ENCODE results near the gene RTN4R.

Gene RTN4R

DNA sequence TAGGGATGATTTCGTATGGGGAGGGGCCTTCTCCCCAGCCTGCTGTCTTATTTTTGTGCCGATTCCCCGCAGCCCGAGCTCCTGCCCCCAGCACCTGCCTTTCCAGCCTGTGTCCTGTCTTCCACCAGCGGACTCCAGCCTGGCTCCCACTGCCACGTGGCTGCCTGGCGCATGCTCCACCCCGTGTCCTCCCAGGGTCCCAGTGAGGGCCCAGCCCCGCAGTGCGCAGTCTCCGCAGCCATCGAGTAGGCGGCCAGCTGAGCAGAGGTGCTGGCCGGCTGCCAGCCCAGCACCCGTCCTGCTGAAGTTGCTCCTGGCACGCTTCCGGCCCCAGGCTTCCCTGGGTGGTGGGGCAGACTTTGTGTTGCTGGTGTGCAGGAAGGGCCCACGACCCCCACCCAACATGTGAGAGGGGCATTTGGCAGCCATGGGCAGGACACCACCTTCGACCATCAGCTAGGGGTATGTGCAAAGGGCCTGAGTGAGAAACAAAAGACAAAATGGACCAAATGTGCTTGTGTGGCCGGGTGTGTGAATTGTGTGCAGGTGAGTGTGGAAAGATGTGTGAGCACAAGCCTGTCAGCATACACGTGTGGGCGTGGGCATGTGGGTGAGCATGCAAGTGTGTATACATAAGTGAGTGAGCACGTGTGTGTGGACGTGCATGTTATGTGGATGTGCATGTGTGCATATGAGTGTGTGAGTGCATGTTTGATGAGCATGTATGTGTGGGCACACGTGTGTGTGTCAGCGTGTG lies 55.9 kb downstream of the RTN4R start:
- DNase-seq: no peak

DNA sequence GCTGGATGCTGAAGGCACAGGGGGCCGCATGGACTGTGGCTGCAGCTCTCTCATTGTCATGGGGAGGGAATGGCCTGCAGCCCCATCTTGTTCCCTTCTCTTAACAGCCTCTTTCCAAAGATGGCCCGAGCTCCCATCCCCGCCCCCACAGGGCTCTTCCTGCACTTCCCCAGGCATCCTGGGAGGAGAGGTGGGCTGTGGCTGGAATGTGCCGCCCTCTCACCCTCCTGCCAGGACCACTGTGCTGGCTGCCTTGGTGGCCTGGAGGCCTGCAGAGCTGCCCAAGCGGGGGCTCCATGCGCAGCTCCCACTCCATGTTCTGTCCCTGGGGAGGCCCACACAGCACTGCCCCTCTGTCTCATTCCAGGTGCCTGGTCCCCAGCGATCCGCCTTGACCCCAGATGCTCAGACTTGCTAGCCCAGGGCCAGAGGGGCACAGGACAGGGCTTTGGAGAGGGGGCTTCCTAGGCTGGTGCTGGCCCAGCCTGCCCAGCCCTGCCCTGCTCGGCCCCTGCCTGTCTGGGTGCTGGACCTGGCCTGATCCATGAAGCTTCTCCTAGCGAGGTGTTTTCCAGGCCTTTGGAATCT lies 56.6 kb downstream of the RTN4R start:
- DNase-seq: no peak

- DNase-seq: no peak
These were observed 57.6 kb downstream of the RTN4R start for GRCh38 chr22:20210473-20211059.

GRCh38 chr22:20209761-20210250 lies 58.3 kb downstream of the RTN4R start:
- DNase-seq: no peak

DNA sequence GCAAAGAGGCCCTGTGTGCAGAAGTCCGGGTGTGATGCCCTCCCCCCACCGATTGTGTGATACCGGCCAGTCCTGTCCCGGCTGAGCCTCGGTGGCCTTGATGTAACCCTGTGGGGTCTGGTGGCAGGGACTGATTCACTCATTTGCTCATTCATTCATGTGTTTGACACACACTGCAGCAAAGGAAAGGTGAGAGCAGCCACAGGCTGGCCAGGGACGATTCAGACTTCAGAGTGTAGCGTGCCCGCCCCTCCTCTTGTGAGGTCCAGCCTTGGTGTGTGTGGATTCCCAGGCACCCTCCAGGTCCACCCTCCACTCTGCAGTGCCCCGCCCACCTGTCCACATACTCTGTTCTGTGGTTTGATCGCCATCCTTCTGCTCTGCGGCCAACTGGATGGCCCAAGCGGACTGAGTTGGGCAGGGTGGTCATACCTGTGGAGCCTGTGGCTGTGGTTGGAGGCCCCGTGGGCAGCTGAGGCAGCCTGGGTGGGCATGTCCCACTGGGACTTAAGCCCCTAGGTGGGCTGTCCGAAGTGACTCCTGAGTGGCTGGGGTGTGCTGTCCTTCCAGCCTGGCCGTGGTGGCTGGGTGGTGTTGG lies 59.3 kb downstream of the RTN4R start:
- DNase-seq: no peak

- DNase-seq: no peak
These were observed 60.7 kb downstream of the RTN4R start for GRCh38 chr22:20207277-20208025.

- no peak for DNase-seq
These were observed 61.4 kb downstream of the RTN4R start for GRCh38 chr22:20206709-20207215.

GRCh38 chr22:20205964-20206708 lies 62.0 kb downstream of the RTN4R start:
- DNase-seq: peak; percentile 71

- DNase-seq: peak; percentile 10
These were observed 62.6 kb downstream of the RTN4R start for GRCh38 chr22:20205464-20205963.

DNA sequence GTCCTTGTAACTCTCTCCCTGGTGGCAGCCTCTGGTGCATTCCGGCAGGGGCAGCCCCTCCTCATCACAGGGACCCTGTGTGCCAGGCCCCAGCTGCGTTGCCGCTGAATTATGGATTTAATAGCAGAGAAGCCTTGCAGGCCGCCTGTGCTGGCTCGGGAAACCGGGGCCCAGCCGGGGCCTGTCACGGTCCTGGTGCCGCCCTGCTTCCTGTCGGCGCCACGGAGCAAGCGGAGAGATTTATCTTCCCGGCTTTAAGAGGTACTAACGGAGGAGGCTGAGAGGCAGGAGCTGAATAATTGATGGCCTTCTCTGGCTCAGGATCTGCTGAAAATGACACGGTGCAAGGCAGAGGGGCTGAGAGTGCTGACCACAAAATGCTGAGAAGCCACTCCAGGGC lies 63.3 kb downstream of the RTN4R start:
- no peak for DNase-seq

DNA sequence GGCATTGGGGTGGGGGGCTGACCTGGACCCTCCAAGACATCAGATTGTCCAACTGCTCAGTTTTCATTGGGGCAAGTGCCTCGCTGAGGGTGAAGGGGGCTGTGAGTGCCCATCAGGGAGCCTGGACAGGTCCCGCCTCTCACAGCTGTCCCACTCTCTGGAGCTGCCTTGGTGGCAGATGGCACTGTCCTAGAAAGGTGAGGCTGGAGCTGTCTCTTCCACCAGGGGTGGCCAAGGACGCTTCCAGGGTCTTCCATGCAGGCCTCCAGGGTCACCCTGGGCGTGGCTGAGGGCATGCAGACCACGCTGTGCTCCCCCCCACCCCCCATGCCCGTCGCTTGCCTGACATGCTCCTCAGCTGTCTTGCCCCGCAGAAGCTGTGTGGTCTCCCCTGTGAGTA lies 63.8 kb downstream of the RTN4R start:
- no peak for DNase-seq

DNA sequence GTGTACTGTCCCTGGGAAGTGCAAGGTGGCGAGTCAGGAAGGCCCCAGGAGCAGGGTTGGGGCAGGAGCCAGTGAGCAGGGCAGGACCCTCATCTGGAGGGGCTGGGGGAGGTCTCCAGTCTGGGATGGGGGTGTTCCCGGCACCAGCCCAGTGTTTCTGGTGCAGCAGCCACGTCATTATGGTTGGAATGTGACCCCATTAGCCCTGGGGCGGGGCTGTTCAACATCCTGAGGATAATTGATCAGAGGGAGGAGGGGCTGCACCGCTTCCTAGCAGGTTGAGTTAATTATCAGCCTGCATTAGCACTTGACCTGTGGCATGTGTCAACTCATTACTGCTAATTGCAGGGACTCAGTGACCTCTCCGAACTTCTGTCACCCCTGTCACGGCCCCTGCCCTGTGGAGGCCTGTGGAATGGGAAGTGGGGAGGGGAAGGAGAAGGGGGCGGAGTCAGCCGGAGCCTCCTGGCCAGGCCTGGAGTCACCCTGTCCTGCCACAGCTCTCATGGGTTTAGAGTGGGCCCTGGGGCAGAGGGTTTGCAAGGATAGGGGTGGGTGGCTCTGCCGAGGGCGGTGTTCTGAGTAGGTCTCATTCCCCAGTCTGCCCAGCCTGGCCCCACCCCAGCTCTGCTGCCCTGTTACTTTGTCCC lies 64.4 kb downstream of the RTN4R start:
- DNase-seq: no peak

DNA sequence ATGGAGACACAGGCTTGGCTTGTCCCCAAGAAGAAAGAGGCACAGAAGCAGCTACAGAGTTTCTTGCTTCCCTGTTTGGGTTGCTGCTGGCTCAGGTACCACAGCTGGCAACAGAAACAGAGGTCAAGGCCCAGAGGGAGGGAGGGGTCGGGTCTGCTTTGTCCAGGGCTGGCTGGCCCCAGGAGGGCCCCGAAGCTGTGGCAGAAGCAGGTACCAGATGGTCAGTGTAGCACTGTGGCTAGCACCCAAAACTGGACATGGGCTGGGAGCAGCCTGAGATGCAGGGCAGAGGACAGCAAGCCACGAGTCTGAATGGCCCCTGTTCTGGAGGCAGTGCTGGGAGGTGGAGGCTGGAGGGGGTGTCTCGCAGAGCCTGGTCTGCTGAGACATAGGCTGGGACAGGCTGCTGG lies 65.0 kb downstream of the RTN4R start:
- no peak for DNase-seq

- no peak for DNase-seq
These were observed 66.2 kb downstream of the RTN4R start for GRCh38 chr22:20201837-20202392.

DNA sequence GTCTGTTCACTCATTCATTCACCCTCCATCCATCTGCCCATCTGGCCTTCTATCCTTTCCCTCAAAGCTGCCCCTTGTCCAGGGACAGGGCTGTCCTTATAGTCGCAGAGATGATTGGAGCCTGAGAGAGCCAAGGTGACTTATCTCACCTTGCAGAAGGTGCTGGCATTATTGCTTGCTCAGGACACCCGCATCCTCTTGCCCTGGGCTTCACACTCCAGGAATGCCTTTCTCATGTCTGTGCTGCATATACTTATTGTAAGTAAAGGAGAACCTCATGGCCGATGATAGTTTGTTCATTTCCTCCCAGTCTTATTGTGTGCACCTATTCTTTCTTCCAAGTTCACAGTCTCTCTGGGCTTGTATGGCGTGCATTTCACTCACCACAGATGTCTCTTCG lies 68.2 kb downstream of the RTN4R start:
- DNase-seq: no peak

DNA sequence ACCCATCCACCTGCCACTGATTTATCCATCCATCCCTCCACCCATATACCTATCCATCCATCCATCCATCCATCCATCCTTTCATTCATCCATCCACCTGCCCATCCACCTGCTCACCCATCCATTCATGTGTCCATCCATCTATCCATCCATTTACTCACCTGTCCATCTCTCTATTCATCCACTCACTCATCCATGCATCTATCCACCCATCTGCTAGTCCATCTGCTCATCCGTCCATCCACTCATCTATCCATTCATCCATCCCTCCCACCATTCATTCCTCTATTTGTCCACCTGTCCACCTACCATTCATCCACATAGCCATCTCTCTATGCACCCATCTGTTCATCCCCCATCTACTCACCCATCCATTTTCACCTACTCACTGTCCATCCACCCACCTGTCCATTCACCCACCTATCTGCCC lies 68.7 kb downstream of the RTN4R start:
- no peak for DNase-seq

DNA sequence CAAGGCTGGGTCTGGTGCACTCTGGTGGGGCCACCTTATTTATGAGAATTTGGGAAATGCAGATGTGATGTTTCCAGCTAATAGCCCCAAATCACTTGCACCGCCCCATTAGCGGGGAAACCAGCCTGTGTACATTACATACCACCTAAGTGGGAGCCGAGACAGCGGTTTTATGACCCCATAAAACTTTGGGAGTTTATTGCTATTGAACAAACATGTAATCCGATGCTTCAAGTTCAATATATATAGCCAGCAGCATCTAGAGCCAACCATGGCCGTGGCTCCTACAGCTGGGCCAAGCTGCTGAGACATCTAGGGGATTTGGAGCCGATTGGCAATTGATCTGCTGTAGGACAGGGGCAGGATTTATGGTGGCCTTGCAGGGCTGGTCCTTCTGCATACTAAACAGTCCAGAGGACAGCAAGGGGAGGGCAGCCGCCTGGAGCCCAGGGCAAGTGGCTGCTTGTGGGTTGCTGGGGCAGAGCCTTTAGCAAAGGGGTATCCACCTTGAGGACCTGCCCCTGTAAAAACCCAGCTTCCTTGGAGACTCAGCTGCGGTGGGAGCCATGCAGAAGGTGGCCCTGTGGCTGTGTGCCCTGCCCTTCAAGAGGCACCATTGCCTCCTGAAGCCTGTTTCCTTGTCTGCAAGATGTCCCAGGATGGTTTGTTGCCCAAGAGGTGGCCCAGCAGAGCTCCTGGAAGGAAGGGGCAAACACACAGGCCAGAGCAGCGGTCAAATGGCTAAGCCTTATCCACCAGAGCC lies 69.4 kb downstream of the RTN4R start:
- DNase-seq: no peak

DNA sequence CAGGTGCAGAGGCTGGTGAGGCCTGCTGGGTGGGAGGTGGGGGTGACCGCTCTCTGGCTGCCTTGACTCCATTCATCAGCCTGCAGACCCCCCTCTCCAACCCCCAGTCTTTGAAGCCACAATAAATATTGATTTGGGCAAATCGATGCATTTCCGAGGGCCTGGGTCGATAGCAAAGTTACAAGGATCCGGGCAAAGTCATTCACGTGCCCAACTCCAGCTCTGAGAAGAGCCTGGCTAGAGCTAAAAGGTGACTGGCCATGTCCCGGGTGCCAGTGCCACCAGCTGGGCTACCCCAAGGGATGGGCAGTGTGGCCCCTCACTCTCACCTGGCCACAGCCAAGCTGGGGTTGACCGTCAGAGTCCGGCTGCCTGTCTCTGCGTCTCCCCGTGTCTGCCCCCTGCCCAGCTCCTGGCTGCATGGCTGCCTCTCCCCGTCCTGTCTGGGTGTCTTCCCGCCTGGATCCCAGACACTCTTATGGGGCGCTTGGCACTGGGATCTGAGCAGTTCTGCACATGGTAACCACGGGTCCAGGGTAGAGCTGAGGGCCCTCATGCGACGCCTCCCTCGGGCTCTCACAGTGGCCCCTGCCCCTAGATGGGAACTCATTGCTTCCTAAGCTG lies 70.6 kb downstream of the RTN4R start:
- no peak for DNase-seq

DNA sequence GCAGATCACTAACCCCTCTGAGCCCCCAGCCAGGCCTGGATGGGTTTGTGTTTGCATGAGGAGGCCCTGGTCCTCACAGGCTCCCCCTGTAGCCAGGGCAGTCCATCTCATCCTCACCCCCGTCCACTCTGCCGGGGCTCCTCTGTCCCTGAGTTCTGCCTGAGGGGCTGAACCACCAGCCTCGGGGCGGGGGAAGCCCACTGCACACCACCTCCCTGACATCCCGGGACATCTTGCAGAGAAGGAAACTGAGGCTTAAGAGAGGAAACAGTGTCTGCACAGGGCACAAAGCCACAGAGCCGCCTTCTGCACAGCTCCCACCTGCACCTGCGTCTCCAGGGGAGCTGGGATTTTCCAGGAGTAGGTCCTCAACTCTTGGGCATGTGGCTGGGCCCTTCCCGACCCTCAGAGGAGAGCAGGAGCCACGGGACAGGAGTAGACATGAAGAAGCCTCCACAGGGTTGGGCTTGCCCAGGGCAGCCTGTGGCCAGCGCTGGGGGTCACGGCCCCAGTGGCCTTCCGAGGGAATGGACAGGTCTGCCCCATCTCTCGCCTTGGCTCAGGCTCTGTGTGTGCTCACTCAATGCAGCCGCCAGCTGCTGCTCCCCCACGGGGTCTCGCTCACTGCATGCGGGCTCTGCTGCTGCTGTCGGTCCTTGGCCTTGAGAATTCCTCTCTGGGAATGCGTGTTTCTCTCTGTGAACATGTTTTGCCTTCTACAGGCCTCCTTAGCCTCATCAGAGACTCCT lies 71.8 kb downstream of the RTN4R start:
- no peak for DNase-seq

Data from MV-4-11 (cell line).